Keratinocyte (primary cell): ENCODE data around the gene CARMIL1. TPM values are rescaled to one million over a fixed set of nuclear protein-coding genes. Genes with fewer than 3 reads are reported as not detected.

ENCODE experiments used
- DNase-seq: peaks from one replicate; pipeline ENCODE4 v3.0.0-alpha.2; 2011; ENCODE audit warnings: low read depth, missing footprints, low spot score
- FAIRE-seq: peaks from 2 replicates; lab custom pipeline; 2011; peaks lifted over from hg19 to GRCh38; lab: Jason Lieb, UNC
- H2AFZ ChIP-seq: 2 replicates; pipeline ENCODE4 v1.6.0; 2012; ENCODE audit warnings: low read length, control low read depth, inconsistent platforms; ENCODE audit not compliant: control insufficient read depth
- H3K27ac ChIP-seq: 2 replicates; pipeline ENCODE4 v1.5.1; 2011; ENCODE audit warnings: low read length; ENCODE audit not compliant: control insufficient read depth, insufficient read depth
- H3K27me3 ChIP-seq: 3 replicates; pipeline ENCODE4 v1.6.0; 2011; ENCODE audit warnings: low read length; ENCODE audit not compliant: control insufficient read depth, insufficient read depth; ENCODE audit errors: extremely low read depth
- H3K36me3 ChIP-seq, 2 experiments: 2 replicates in 1 of 2; 3 replicates in 1 of 2; pipeline ENCODE4 v1.5.1; 2011; ENCODE audit warnings: low read length in 2 of 2, mild to moderate bottlenecking in 1 of 2; ENCODE audit not compliant: control insufficient read depth in 2 of 2, insufficient read depth in 2 of 2; ENCODE audit errors: extremely low read depth in 1 of 2
- H3K4me1 ChIP-seq: 3 replicates; pipeline ENCODE4 v1.5.1; 2011; ENCODE audit warnings: low read length; ENCODE audit not compliant: control insufficient read depth, insufficient read depth; ENCODE audit errors: extremely low read depth
- H3K4me2 ChIP-seq: 3 replicates; pipeline ENCODE4 v1.6.0; 2011; ENCODE audit warnings: low read depth, low read length; ENCODE audit not compliant: control insufficient read depth, insufficient read depth; ENCODE audit errors: extremely low read depth
- H3K4me3 ChIP-seq, 3 experiments: fragments of 200-600 bp in 1 of 3; sonication (generic) in 1 of 3; 2 replicates in 2 of 3; 3 replicates in 1 of 3; pipeline ENCODE4 v1.5.1; 2011 to 2016; ENCODE audit warnings: low read length in 3 of 3, mild to moderate bottlenecking in 3 of 3, control low read depth in 2 of 3, inconsistent platforms in 1 of 3, low read depth in 1 of 3, mixed read lengths in 1 of 3, mixed run types in 1 of 3, moderate library complexity in 1 of 3; ENCODE audit not compliant: control insufficient read depth in 2 of 3, insufficient read depth in 2 of 3; ENCODE audit errors: extremely low read depth in 1 of 3
- H3K79me2 ChIP-seq: 2 replicates; pipeline ENCODE4 v1.6.0; 2012; ENCODE audit warnings: low read length; ENCODE audit not compliant: control insufficient read depth, insufficient read depth
- H3K9ac ChIP-seq: 3 replicates; pipeline ENCODE4 v1.6.0; 2011; ENCODE audit warnings: low read length; ENCODE audit not compliant: control insufficient read depth, insufficient read depth; ENCODE audit errors: extremely low read depth
- H3K9me1 ChIP-seq: 3 replicates; pipeline ENCODE4 v1.6.0; 2011; ENCODE audit warnings: low read length; ENCODE audit not compliant: control insufficient read depth, insufficient read depth; ENCODE audit errors: extremely low read depth
- H3K9me3 ChIP-seq: 2 replicates; pipeline ENCODE4 v1.5.1; 2012; ENCODE audit warnings: low read depth, low read length; ENCODE audit not compliant: control insufficient read depth
- H4K20me1 ChIP-seq: 3 replicates; pipeline ENCODE4 v1.6.0; 2011; ENCODE audit warnings: low read length; ENCODE audit not compliant: control insufficient read depth, insufficient read depth; ENCODE audit errors: extremely low read depth
- CTCF ChIP-seq, 3 experiments: IDR thresholded peaks in 1 of 3; conservative IDR thresholded peaks in 1 of 3; optimal IDR thresholded peaks in 1 of 3; 2 replicates in 2 of 3; 3 replicates in 1 of 3; pipeline versions ENCODE3 to v1.5.1; 2011; ENCODE audit warnings: low read length in 3 of 3, mild to moderate bottlenecking in 3 of 3, moderate library complexity in 2 of 3, control low read depth in 1 of 3, inconsistent platforms in 1 of 3; ENCODE audit not compliant: insufficient read depth in 2 of 3; ENCODE audit errors: extremely low read depth in 1 of 3
- EZH2 ChIP-seq: IDR thresholded peaks from one replicate; pipeline ENCODE4 v1.6.1; 2012; ENCODE audit warnings: inconsistent platforms, mild to moderate bottlenecking, low read length, moderate library complexity
- dilution Hi-C: fragments of 300-500 bp; cut with MboI; formaldehyde crosslinking; loops from one replicate; pipeline ENCODE4 v1.7.0; 2020; ENCODE audit warnings: low sequenced_read_pairs; ENCODE audit not compliant: extremely low pct_ligation_motif_present
- polyA plus RNA-seq, 5 experiments: library from polyadenylated mRNA; depleted of rRNA in 3 of 5; stranded (reverse) in 3 of 5; stranded (forward) in 1 of 5; unstranded in 1 of 5; fragments of >200 nt; gene quantifications; 1 replicate in 1 of 5; 2 replicates in 3 of 5; 3 replicates in 1 of 5; pipeline versions ENCODE4 v1.2.1 to v1.2.3, GENCODE V29; 2011 to 2012; ENCODE audit warnings: missing spikeins in 2 of 5, low read depth in 1 of 5, low replicate concordance in 1 of 5

The CARMIL1 gene
- polyA plus RNA-seq, 1 donor (not counting 4 experiments of a cell fraction or from before 2014, with no cell fraction given), result 18.9 TPM

- no peaks in the 10 kb centered on the region for H3K9me1 ChIP-seq
- no peaks in the 10 kb centered on the region for H3K36me3 ChIP-seq
- H3K79me2 ChIP-seq, result no peaks in the 10 kb centered on the region
- FAIRE-seq, result no peak
- H3K27ac ChIP-seq, result no peak overlapping the region
- dilution Hi-C loops, result no loop called here
- H3K4me2 ChIP-seq, result no peak overlapping the region
- H3K9ac ChIP-seq, result no peak overlapping the region
- no peak for TF ChIP-seq CTCF (optimal IDR thresholded peaks at IDR 0.05 in 1 of 3, IDR thresholded peaks at IDR 0.05 in 1 of 3, conservative IDR thresholded peaks at IDR 0.05 in 1 of 3; ENCODE audit: extremely low read depth in 1 of 3, insufficient read depth in 2 of 3, low read length in 3 of 3)
- TF ChIP-seq EZH2, result no peak
- DNase-seq, result no peak
- H2AFZ ChIP-seq, result no peak overlapping the region
- H3K27me3 ChIP-seq, result no peaks in the 10 kb centered on the region
- no peaks in the 10 kb centered on the region for H3K9me3 ChIP-seq
- peaks cover 30% of the 10 kb centered on the region for H3K4me1 ChIP-seq
- H4K20me1 ChIP-seq, result no peaks in the 10 kb centered on the region
- no peak overlapping the region for H3K4me3 ChIP-seq
Measured at GRCh38 chr6:25453288-25453687, 174.1 kb downstream of the CARMIL1 start.

GRCh38 chr6:25454136-25454535 lies 175.0 kb downstream of the CARMIL1 start:
- Histone ChIP-seq H3K27ac (no peak overlapping the region), H3K36me3 (no peaks in the 10 kb centered on the region), H3K4me1 (peaks cover 30% of the 10 kb centered on the region), H3K4me2 (no peak overlapping the region), H4K20me1 (no peaks in the 10 kb centered on the region), H3K9me1 (no peaks in the 10 kb centered on the region), H3K9ac (no peak overlapping the region), H3K4me3 (no peak overlapping the region), H3K9me3 (no peaks in the 10 kb centered on the region), H3K27me3 (no peaks in the 10 kb centered on the region), H3K79me2 (no peaks in the 10 kb centered on the region), H2AFZ (no peak overlapping the region)
- dilution Hi-C loops, result no loop called here
- DNase-seq (no peak), FAIRE-seq (peak; percentile 52)
- no peak for TF ChIP-seq EZH2
- TF ChIP-seq CTCF (optimal IDR thresholded peaks at IDR 0.05 in 1 of 3, IDR thresholded peaks at IDR 0.05 in 1 of 3, conservative IDR thresholded peaks at IDR 0.05 in 1 of 3; ENCODE audit: extremely low read depth in 1 of 3, insufficient read depth in 2 of 3, low read length in 3 of 3), result no peak
